Measurements from ENCODE around the gene ZBTB43. TPM values are rescaled to one million over a fixed set of nuclear protein-coding genes. Genes with fewer than 3 reads are reported as not detected.

The ZBTB43 gene
- total and polyA plus RNA-seq, 10 of the 15 experiments (the other 5 are each of a cell fraction or from before 2014, with no cell fraction given): 2.4 to 19.3 (median 8.7) TPM

DNA sequence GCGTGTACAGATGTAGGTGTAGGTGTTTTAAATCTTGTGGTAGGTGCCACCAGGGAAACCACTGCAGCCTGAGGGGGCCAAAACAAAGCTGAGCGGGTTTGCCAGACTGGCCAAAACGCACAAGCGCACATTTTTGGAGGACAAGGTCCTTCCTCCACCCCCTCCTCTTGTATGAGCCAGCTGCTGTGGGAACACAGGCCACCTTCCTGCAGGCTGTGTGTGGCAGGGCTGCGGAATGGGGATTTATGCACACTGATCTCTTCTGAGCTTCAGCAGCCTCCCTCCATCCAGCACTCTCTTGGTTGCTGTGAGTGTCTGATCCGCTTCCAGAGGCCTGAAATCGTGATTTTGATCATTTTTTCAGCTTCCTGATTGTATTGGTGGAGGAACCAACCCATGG is 22.4 kb downstream of the ZBTB43 start (continued):
- TF ChIP-seq NR2C2 (IDR thresholded peaks at IDR 0.05; ENCODE audit: borderline replicate concordance, control insufficient read depth, insufficient read length, low read depth): no peak
- TF ChIP-seq BMI1 (IDR thresholded peaks at IDR 0.05; ENCODE audit: borderline replicate concordance): no peak

DNA sequence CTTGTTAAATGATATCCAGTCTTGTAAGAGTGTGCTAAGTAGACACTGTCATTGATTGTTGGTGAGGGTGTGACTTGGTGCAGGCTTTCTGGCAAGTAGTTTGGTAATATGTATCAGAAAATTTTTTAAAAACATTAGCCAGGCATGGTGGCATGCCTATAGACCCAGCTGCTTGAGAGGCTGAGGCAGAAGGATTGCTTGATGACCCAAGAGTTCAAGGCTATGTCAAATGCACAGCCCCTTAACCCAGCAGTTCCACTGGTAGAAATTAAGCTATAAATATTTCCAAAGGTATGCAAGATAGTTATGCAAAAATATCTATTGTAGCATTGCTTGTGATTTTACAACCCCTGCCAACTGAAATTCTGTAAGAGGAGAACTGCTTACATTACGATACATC is 24.2 kb downstream of the ZBTB43 start:
- Histone ChIP-seq H4K20me1 (ENCODE audit: control insufficient read depth, insufficient read depth) (no peaks in the 10 kb centered on the region; the same call in 1 of the 2 replicates), H2AFZ (ENCODE audit: control insufficient read depth, low read depth, low read length) (no peak overlapping the region), H3K27ac (ENCODE audit: control insufficient read depth, insufficient read depth) (no peak overlapping the region), H3K27me3 (replicated peaks in 1 of 2; ENCODE audit: control insufficient read depth in 2 of 2, insufficient read depth in 2 of 2, low read length in 1 of 2) (no peaks in the 10 kb centered on the region), H3K9ac (ENCODE audit: control insufficient read depth, insufficient read depth, low read length) (no peak overlapping the region), H3K4me2 (ENCODE audit: control insufficient read depth, insufficient read depth) (no peak overlapping the region), H3K4me1 (ENCODE audit: control insufficient read depth, insufficient read depth, low read length) (peaks cover 12% of the 10 kb centered on the region), H3K9me3 (replicated peaks; ENCODE audit: control insufficient read depth, insufficient read depth, low read length) (no peaks in the 10 kb centered on the region), H3K4me3 (no peak overlapping the region), H3K36me3 (ENCODE audit: control insufficient read depth in 2 of 2, insufficient read depth in 2 of 2, low read length in 1 of 2) (peaks cover 10 to 13% of the 10 kb centered on the region in 2 experiments), H3K79me2 (ENCODE audit: control insufficient read depth, insufficient read depth, low read length) (peaks cover 4% of the 10 kb centered on the region)
- 100% methylated on average over 1 of the region's 1 CpG for WGBS (ENCODE audit: insufficient coverage, insufficient replicate concordance, low lambda C conversion rate, missing lambda C conversion rate)
- BruUV-seq (replicated peaks): no TSS peak
- ChIA-PET RAD21 (ENCODE audit: unreplicated experiment) (no interaction called here), SMC1A (ENCODE audit: uncharacterized antibody, unreplicated experiment) (interaction anchor here (0.8 to 3.7 kb wide), 5 partner anchors 8 to 29 kb away, joined by 3 to 16 read pairs (median 3); no protein-coding TSS in a partner anchor), CTCF (interaction anchor here (1.0 to 1.2 kb wide), 3 partner anchors 10 to 23 kb away, joined by 3 to 4 read pairs (median 3); no protein-coding TSS in a partner anchor), POLR2A (interaction anchor here (0.7 to 1.2 kb wide), 3 partner anchors 10 to 24 kb away, joined by 3 to 4 read pairs (median 3); partner anchors contain the start of gene ZBTB43)
- no peak for ATAC-seq
- no peak for DNase-seq (ENCODE audit: low read depth, low spot score)
- intact Hi-C loops (cut with micrococcal nuclease; ENCODE audit: unreplicated experiment) (no loop called here), in situ Hi-C loops (cut with MboI) (no loop called here)
- no peak for FAIRE-seq
- no peak for TF ChIP-seq RAD51 (IDR thresholded peaks at IDR 0.05)
- TF ChIP-seq, protein P1, sequence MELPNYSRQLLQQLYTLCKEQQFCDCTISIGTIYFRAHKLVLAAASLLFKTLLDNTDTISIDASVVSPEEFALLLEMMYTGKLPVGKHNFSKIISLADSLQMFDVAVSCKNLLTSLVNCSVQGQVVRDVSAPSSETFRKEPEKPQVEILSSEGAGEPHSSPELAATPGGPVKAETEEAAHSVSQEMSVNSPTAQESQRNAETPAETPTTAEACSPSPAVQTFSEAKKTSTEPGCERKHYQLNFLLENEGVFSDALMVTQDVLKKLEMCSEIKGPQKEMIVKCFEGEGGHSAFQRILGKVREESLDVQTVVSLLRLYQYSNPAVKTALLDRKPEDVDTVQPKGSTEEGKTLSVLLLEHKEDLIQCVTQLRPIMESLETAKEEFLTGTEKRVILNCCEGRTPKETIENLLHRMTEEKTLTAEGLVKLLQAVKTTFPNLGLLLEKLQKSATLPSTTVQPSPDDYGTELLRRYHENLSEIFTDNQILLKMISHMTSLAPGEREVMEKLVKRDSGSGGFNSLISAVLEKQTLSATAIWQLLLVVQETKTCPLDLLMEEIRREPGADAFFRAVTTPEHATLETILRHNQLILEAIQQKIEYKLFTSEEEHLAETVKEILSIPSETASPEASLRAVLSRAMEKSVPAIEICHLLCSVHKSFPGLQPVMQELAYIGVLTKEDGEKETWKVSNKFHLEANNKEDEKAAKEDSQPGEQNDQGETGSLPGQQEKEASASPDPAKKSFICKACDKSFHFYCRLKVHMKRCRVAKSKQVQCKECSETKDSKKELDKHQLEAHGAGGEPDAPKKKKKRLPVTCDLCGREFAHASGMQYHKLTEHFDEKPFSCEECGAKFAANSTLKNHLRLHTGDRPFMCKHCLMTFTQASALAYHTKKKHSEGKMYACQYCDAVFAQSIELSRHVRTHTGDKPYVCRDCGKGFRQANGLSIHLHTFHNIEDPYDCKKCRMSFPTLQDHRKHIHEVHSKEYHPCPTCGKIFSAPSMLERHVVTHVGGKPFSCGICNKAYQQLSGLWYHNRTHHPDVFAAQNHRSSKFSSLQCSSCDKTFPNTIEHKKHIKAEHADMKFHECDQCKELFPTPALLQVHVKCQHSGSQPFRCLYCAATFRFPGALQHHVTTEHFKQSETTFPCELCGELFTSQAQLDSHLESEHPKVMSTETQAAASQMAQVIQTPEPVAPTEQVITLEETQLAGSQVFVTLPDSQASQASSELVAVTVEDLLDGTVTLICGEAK (IDR thresholded peaks at IDR 0.05; ENCODE audit: borderline replicate concordance): no peak
- no peak for TF ChIP-seq DPF2 (IDR thresholded peaks at IDR 0.05)
- TF ChIP-seq IKZF1 (conservative IDR thresholded peaks at IDR 0.05): no peak
- no peak for TF ChIP-seq ZNF622 (IDR thresholded peaks at IDR 0.05)
- TF ChIP-seq STAT3 (IDR thresholded peaks at IDR 0.05; ENCODE audit: low read depth, low read length): no peak
- TF ChIP-seq, protein P2, sequence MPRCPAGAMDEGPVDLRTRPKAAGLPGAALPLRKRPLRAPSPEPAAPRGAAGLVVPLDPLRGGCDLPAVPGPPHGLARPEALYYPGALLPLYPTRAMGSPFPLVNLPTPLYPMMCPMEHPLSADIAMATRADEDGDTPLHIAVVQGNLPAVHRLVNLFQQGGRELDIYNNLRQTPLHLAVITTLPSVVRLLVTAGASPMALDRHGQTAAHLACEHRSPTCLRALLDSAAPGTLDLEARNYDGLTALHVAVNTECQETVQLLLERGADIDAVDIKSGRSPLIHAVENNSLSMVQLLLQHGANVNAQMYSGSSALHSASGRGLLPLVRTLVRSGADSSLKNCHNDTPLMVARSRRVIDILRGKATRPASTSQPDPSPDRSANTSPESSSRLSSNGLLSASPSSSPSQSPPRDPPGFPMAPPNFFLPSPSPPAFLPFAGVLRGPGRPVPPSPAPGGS (IDR thresholded peaks at IDR 0.05; ENCODE audit: borderline replicate concordance, insufficient read depth, low read depth, low read length, poor library complexity, severe bottlenecking): no peak
- TF ChIP-seq, protein P3, sequence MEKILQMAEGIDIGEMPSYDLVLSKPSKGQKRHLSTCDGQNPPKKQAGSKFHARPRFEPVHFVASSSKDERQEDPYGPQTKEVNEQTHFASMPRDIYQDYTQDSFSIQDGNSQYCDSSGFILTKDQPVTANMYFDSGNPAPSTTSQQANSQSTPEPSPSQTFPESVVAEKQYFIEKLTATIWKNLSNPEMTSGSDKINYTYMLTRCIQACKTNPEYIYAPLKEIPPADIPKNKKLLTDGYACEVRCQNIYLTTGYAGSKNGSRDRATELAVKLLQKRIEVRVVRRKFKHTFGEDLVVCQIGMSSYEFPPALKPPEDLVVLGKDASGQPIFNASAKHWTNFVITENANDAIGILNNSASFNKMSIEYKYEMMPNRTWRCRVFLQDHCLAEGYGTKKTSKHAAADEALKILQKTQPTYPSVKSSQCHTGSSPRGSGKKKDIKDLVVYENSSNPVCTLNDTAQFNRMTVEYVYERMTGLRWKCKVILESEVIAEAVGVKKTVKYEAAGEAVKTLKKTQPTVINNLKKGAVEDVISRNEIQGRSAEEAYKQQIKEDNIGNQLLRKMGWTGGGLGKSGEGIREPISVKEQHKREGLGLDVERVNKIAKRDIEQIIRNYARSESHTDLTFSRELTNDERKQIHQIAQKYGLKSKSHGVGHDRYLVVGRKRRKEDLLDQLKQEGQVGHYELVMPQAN (conservative IDR thresholded peaks at IDR 0.05): no peak
- no peak for TF ChIP-seq KLF5 (IDR thresholded peaks at IDR 0.05; ENCODE audit: partially characterized antibody)
- TF ChIP-seq, protein P4, sequence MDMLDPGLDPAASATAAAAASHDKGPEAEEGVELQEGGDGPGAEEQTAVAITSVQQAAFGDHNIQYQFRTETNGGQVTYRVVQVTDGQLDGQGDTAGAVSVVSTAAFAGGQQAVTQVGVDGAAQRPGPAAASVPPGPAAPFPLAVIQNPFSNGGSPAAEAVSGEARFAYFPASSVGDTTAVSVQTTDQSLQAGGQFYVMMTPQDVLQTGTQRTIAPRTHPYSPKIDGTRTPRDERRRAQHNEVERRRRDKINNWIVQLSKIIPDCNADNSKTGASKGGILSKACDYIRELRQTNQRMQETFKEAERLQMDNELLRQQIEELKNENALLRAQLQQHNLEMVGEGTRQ (IDR thresholded peaks at IDR 0.05; ENCODE audit: borderline replicate concordance, low read depth, low read length): no peak
- TF ChIP-seq, protein P5, sequence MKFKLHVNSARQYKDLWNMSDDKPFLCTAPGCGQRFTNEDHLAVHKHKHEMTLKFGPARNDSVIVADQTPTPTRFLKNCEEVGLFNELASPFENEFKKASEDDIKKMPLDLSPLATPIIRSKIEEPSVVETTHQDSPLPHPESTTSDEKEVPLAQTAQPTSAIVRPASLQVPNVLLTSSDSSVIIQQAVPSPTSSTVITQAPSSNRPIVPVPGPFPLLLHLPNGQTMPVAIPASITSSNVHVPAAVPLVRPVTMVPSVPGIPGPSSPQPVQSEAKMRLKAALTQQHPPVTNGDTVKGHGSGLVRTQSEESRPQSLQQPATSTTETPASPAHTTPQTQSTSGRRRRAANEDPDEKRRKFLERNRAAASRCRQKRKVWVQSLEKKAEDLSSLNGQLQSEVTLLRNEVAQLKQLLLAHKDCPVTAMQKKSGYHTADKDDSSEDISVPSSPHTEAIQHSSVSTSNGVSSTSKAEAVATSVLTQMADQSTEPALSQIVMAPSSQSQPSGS (IDR thresholded peaks at IDR 0.05; ENCODE audit: low read length): no peak
